ENCODE data around the gene SNN. TPM values are rescaled to one million over a fixed set of nuclear protein-coding genes. Genes with fewer than 3 reads are reported as not detected.

SNN gene
- total and polyA plus RNA-seq, 4 donors, result 9.4 to 29.0 (median 18.9) TPM

GRCh38 chr16:11686713-11687380, 18.6 kb downstream of the SNN start:
- WGBS, 2 donors, result 69 to 87% methylated on average over 6 of the region's 6 CpGs

GRCh38 chr16:11687601-11688519, 19.6 kb downstream of the SNN start:
- peaks cover 22 to 42% (median 37%) of the 10 kb centered on the region in 4 donors for H3K36me3 ChIP-seq (ENCODE audit: control insufficient read depth in 4 of 4, insufficient read depth in 4 of 4, low read length in 4 of 4)
- no peaks in the 10 kb centered on the region for H3K27me3 ChIP-seq (ENCODE audit: control insufficient read depth in 3 of 3, insufficient read depth in 3 of 3, low read length in 2 of 3)
- H3K27ac ChIP-seq (ENCODE audit: low read depth in 1 of 2, low read length in 1 of 2), result no peak overlapping the region
- H3K9me3 ChIP-seq (ENCODE audit: control insufficient read depth in 4 of 4, insufficient read depth in 3 of 4, low read length in 3 of 4), result no peaks in the 10 kb centered on the region
- peaks cover 1 to 14% (median 8%) of the 10 kb centered on the region in 5 donors for H3K4me1 ChIP-seq (ENCODE audit: control insufficient read depth in 5 of 5, insufficient read depth in 5 of 5, low read length in 5 of 5)
- TF ChIP-seq CTCF (IDR thresholded peaks at IDR 0.05; ENCODE audit: control extremely low read depth, extremely low read depth), result no peak
- H3K9ac ChIP-seq (ENCODE audit: insufficient read depth in 1 of 2, low read length in 2 of 2), result no peak overlapping the region
- WGBS, 2 donors, result 93 to 94% methylated on average over 13 of the region's 13 CpGs
- no peak for ATAC-seq (ENCODE audit: insufficient read depth, low FRiP score)
- DNase-seq, result no peak
- no peak overlapping the region for H3K4me3 ChIP-seq

More at GRCh38 chr16:11686713-11687380, 18.6 kb downstream of the SNN start:
- no peaks in the 10 kb centered on the region for H3K9me3 ChIP-seq (ENCODE audit: control insufficient read depth in 4 of 4, insufficient read depth in 3 of 4, low read length in 3 of 4)
- H3K4me3 ChIP-seq, result no peak overlapping the region
- H3K27ac ChIP-seq (ENCODE audit: low read depth in 1 of 2, low read length in 1 of 2), result no peak overlapping the region
- DNase-seq (no peak), ATAC-seq (ENCODE audit: insufficient read depth, low FRiP score) (no peak)
- H3K36me3 ChIP-seq (ENCODE audit: control insufficient read depth in 4 of 4, insufficient read depth in 4 of 4, low read length in 4 of 4), result peaks cover 24 to 46% (median 35%) of the 10 kb centered on the region in 4 donors
- peaks cover 4 to 14% (median 13%) of the 10 kb centered on the region in 5 donors for H3K4me1 ChIP-seq (ENCODE audit: control insufficient read depth in 5 of 5, insufficient read depth in 5 of 5, low read length in 5 of 5)
- TF ChIP-seq CTCF (IDR thresholded peaks at IDR 0.05; ENCODE audit: control extremely low read depth, extremely low read depth), result no peak
- no peak overlapping the region for H3K9ac ChIP-seq (ENCODE audit: insufficient read depth in 1 of 2, low read length in 2 of 2)
- no peaks in the 10 kb centered on the region for H3K27me3 ChIP-seq (ENCODE audit: control insufficient read depth in 3 of 3, insufficient read depth in 3 of 3, low read length in 2 of 3)

GRCh38 chr16:11688520-11688886, 20.2 kb downstream of the SNN start:
- Histone ChIP-seq H3K4me1 (ENCODE audit: control insufficient read depth in 5 of 5, insufficient read depth in 5 of 5, low read length in 5 of 5) (peaks cover 1 to 14% (median 8%) of the 10 kb centered on the region in 5 donors), H3K36me3 (ENCODE audit: control insufficient read depth in 4 of 4, insufficient read depth in 4 of 4, low read length in 4 of 4) (peaks cover 18 to 44% (median 33%) of the 10 kb centered on the region in 4 donors), H3K9me3 (ENCODE audit: control insufficient read depth in 4 of 4, insufficient read depth in 3 of 4, low read length in 3 of 4) (no peaks in the 10 kb centered on the region), H3K27me3 (ENCODE audit: control insufficient read depth in 3 of 3, insufficient read depth in 3 of 3, low read length in 2 of 3) (no peaks in the 10 kb centered on the region), H3K4me3 (no peak overlapping the region), H3K27ac (ENCODE audit: low read depth in 1 of 2, low read length in 1 of 2) (no peak overlapping the region), H3K9ac (ENCODE audit: insufficient read depth in 1 of 2, low read length in 2 of 2) (no peak overlapping the region)
- no peak for ATAC-seq (ENCODE audit: insufficient read depth, low FRiP score)
- no peak for DNase-seq
- no peak for TF ChIP-seq CTCF (IDR thresholded peaks at IDR 0.05; ENCODE audit: control extremely low read depth, extremely low read depth)
- WGBS, 2 donors, result 89 to 100% methylated on average over 1 of the region's 1 CpG

All from lung (tissue), 12 donors.